ENCODE data around the gene NDUFS6.
"Not testable (repeated sequence)": the region's sequence is repeated elsewhere in the genome, so short reads cannot be mapped to it uniquely, and the experiment has no call there.

NDUFS6 gene

GRCh38 chr5:1810581-1811101 is 9.4 kb downstream of the NDUFS6 start:
- no peak for TF ChIP-seq CTCF (conservative IDR thresholded peaks at IDR 0.05; ENCODE audit: low read depth, low read length)
- no peak overlapping the region for H3K4me3 ChIP-seq (ENCODE audit: low read length)
- DNase-seq (ENCODE audit: low read depth) = no peak

GRCh38 chr5:1814183-1815020 is 13.2 kb downstream of the NDUFS6 start:
- no peak overlapping the region for H3K4me3 ChIP-seq (ENCODE audit: low read length)
- DNase-seq (ENCODE audit: low read depth) = no peak
- no peak for TF ChIP-seq CTCF (conservative IDR thresholded peaks at IDR 0.05; ENCODE audit: low read depth, low read length)

GRCh38 chr5:1815071-1815786 is 14.0 kb downstream of the NDUFS6 start:
- H3K4me3 ChIP-seq (ENCODE audit: low read length) = no peak overlapping the region
- DNase-seq (ENCODE audit: low read depth) = no peak
- no peak for TF ChIP-seq CTCF (conservative IDR thresholded peaks at IDR 0.05; ENCODE audit: low read depth, low read length)

GRCh38 chr5:1815881-1816292 is 14.7 kb downstream of the NDUFS6 start:
- no peak overlapping the region for H3K4me3 ChIP-seq (ENCODE audit: low read length)
- DNase-seq (ENCODE audit: low read depth) = no peak
- no peak for TF ChIP-seq CTCF (conservative IDR thresholded peaks at IDR 0.05; ENCODE audit: low read depth, low read length)

- not testable (repeated sequence) for DNase-seq (ENCODE audit: low read depth); H3K4me3 ChIP-seq (ENCODE audit: low read length)
Measured at GRCh38 chr5:1816495-1817089, 15.4 kb downstream of the NDUFS6 start.

GRCh38 chr5:1817261-1818043 is 16.2 kb downstream of the NDUFS6 start:
- DNase-seq (ENCODE audit: low read depth) = no peak
- no peak overlapping the region for H3K4me3 ChIP-seq (ENCODE audit: low read length)
- TF ChIP-seq CTCF (conservative IDR thresholded peaks at IDR 0.05; ENCODE audit: low read depth, low read length) = no peak

GRCh38 chr5:1818784-1819183 is 17.6 kb downstream of the NDUFS6 start:
- no peak overlapping the region for H3K4me3 ChIP-seq (ENCODE audit: low read length)
- no peak for DNase-seq (ENCODE audit: low read depth)
- TF ChIP-seq CTCF (conservative IDR thresholded peaks at IDR 0.05; ENCODE audit: low read depth, low read length) = no peak

Measured in retinal pigment epithelial cell (primary cell).